ENCODE measurements around the gene PET117.

DNA sequence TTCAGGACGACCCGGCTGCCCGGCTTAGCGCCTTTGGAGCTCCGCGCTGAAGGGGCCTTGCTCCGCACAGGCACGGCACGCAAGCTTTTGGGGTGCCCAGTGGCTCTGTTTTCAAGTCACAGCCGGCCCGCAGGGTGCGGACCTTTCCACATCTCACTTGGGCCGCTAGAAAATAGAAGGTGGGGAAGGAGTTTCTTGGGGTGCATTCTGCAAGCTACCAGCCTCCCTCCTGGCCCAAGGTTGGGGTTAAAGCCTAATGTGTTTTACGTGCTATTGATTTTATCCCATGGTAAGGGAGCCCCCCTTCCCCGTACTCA, 561 bp downstream of the PET117 start:
- TF ChIP-seq, protein P1, sequence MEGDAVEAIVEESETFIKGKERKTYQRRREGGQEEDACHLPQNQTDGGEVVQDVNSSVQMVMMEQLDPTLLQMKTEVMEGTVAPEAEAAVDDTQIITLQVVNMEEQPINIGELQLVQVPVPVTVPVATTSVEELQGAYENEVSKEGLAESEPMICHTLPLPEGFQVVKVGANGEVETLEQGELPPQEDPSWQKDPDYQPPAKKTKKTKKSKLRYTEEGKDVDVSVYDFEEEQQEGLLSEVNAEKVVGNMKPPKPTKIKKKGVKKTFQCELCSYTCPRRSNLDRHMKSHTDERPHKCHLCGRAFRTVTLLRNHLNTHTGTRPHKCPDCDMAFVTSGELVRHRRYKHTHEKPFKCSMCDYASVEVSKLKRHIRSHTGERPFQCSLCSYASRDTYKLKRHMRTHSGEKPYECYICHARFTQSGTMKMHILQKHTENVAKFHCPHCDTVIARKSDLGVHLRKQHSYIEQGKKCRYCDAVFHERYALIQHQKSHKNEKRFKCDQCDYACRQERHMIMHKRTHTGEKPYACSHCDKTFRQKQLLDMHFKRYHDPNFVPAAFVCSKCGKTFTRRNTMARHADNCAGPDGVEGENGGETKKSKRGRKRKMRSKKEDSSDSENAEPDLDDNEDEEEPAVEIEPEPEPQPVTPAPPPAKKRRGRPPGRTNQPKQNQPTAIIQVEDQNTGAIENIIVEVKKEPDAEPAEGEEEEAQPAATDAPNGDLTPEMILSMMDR (IDR thresholded peaks at IDR 0.05), result no peak
- TF ChIP-seq POLR2A (IDR thresholded peaks at IDR 0.05), result no peak
